Gastrocnemius medialis (tissue), 4 donors: ENCODE measurements around the gene NOC4L. TPM values are rescaled to one million over a fixed set of nuclear protein-coding genes. Genes with fewer than 3 reads are reported as not detected.
"Not testable (repeated sequence)": the region's sequence is repeated elsewhere in the genome, so short reads cannot be mapped to it uniquely, and the experiment has no call there.

Experiments
- ATAC-seq, 2 donors: fragments of 150-250 bp; one replicate each; pipeline ENCODE4 v1.9.1; 2016
- DNase-seq, 2 donors: peaks; one replicate each; pipeline ENCODE4 v3.0.0-alpha.2; 2019
- H3K27ac ChIP-seq, 4 donors: fragments of 200-600 bp; sonication (generic); 1 replicate in 1 of 4; 2 replicates in 3 of 4; pipeline ENCODE4 v1.5.1; 2016 to 2018; ENCODE audit warnings: mild to moderate bottlenecking in 2 of 4, moderate library complexity in 1 of 4
- H3K27me3 ChIP-seq, 3 donors: fragments of 200-600 bp; sonication (generic) in 2 of 3; 1 replicate in 1 of 3; 2 replicates in 2 of 3; pipeline versions ENCODE4 v1.5.1 to v1.6.0; 2016 to 2019; ENCODE audit warnings: mild to moderate bottlenecking in 1 of 3, moderate library complexity in 1 of 3
- H3K36me3 ChIP-seq, 2 donors: fragments of 200-600 bp; sonication (generic) in 1 of 2; one replicate each; pipeline ENCODE4 v1.5.1; 2017 to 2018
- H3K4me1 ChIP-seq, 2 donors: fragments of 200-600 bp; sonication (generic) in 1 of 2; one replicate each; pipeline ENCODE4 v1.5.1; 2016 to 2017; ENCODE audit warnings: mild to moderate bottlenecking in 2 of 2
- H3K4me3 ChIP-seq, 4 donors: fragments of 200-600 bp; sonication (generic) in 3 of 4; 1 replicate in 1 of 4; 2 replicates in 3 of 4; pipeline ENCODE4 v1.5.1; 2016 to 2019; ENCODE audit warnings: mild to moderate bottlenecking in 2 of 4
- H3K9me3 ChIP-seq, 3 donors: fragments of 200-600 bp; sonication (generic) in 2 of 3; 1 replicate in 1 of 3; 2 replicates in 2 of 3; pipeline ENCODE4 v1.5.1; 2016 to 2019
- POLR2A ChIP-seq, 2 donors: fragments of 450-650 bp; IDR thresholded peaks; one replicate each; pipeline ENCODE4 v1.6.1; 2017; ENCODE audit warnings: antibody characterized with exemption in 2 of 2, mild to moderate bottlenecking in 2 of 2, moderate library complexity in 2 of 2
- in situ Hi-C, 4 donors: fragments of 200-750 bp; cut with MboI; loops; one replicate each; pipeline versions ENCODE4 v1.15.0 to v1.8.0; 2017; ENCODE audit warnings: low sequenced_read_pairs in 4 of 4
- intact Hi-C: fragments of 100-400 bp; cut with DNase I; formaldehyde crosslinking; loops from one replicate; pipeline ENCODE4 v1.15.1; 2023; ENCODE audit warnings: low total_unique reads
- total RNA-seq, 4 donors: library from RNA; depleted of rRNA; stranded (reverse); fragments of >200 nt; gene quantifications; one replicate each; pipeline versions ENCODE4 v1.1.0 to v1.2.3, GENCODE V29; 2016
- TF ChIP-seq, protein P1 (sequence below), 5 experiments: fragments of 450-650 bp in 3 of 5; fragments of 200-600 bp in 2 of 5; sonication (generic) in 2 of 5; IDR thresholded peaks in 4 of 5; conservative IDR thresholded peaks in 1 of 5; 1 replicate in 4 of 5; 2 replicates in 1 of 5; pipeline ENCODE4 v1.5.1; 2016 to 2019; ENCODE audit warnings: antibody characterized with exemption in 5 of 5, mild to moderate bottlenecking in 3 of 5, moderate library complexity in 3 of 5

NOC4L gene
- total RNA-seq, 4 donors from 2014 or later: 11.1 to 24.0 (median 21.2) TPM

DNA sequence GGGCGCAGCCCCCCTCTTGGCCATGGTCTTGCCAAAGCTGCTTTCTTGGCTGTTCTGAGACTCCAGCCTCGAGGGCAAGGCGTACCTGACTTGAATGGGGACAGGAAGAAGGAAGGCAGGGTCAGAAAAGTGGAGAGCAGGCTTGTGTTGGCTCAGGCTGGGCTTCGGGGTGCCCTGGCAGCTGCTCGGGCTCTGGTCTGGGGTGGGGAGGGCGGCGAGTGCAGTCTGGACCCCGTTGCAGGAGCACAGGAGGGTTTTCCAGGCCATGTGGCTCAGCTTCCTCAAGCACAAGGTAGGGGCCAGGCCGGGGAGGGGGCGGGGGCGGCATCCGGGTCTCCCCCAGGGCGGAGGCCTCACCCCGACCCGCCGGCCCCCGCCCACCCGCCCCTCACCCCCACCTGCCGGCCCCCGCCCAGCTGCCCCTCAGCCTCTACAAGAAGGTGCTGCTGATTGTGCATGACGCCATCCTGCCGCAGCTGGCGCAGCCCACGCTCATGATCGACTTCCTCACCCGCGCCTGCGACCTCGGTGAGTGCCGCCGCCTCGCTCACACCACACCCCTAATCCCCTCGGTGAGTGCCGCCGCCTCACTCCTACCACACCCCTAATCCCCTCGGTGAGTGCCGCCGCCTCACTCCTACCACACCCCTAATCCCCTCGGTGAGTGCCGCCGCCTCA is 4.2 kb downstream of the NOC4L start:
- TF ChIP-seq POLR2A (IDR thresholded peaks at IDR 0.05): no peak
- TF ChIP-seq, protein P1, sequence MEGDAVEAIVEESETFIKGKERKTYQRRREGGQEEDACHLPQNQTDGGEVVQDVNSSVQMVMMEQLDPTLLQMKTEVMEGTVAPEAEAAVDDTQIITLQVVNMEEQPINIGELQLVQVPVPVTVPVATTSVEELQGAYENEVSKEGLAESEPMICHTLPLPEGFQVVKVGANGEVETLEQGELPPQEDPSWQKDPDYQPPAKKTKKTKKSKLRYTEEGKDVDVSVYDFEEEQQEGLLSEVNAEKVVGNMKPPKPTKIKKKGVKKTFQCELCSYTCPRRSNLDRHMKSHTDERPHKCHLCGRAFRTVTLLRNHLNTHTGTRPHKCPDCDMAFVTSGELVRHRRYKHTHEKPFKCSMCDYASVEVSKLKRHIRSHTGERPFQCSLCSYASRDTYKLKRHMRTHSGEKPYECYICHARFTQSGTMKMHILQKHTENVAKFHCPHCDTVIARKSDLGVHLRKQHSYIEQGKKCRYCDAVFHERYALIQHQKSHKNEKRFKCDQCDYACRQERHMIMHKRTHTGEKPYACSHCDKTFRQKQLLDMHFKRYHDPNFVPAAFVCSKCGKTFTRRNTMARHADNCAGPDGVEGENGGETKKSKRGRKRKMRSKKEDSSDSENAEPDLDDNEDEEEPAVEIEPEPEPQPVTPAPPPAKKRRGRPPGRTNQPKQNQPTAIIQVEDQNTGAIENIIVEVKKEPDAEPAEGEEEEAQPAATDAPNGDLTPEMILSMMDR (IDR thresholded peaks at IDR 0.05 in 4 of 5, conservative IDR thresholded peaks at IDR 0.05 in 1 of 5): no peak
- Histone ChIP-seq H3K9me3 (no peaks in the 10 kb centered on the region), H3K36me3 (peaks cover 0 to 35% of the 10 kb centered on the region in 2 donors), H3K27me3 (no peaks in the 10 kb centered on the region), H3K27ac (no peak overlapping the region), H3K4me3 (no peak overlapping the region), H3K4me1 (peaks cover 7 to 11% of the 10 kb centered on the region in 2 donors)
- no peak for ATAC-seq
- no peak for DNase-seq
- in situ Hi-C loops (no loop called here), intact Hi-C loops (loop anchor here (10.0 kb wide), 2 partner anchors 224 to 1274 kb away; partner anchors contain the start of genes PUS1 and RAN)

DNA sequence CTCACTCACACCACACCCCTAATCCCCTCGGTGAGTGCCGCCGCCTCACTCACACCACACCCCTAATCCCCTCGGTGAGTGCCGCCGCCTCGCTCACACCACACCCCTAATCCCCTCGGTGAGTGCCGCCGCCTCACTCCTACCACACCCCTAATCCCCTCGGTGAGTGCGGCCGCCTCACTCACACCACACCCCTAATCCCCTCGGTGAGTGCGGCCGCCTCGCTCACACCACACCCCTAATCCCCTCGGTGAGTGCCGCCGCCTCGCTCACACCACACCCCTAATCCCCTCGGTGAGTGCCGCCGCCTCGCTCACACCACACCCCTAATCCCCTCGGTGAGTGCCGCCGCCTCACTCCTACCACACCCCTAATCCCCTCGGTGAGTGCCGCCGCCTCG is 5.3 kb downstream of the NOC4L start:
- intact Hi-C loops: loop anchor here (10.0 kb wide), 2 partner anchors 225 to 1275 kb away; partner anchors contain the start of genes PUS1 and RAN
- in situ Hi-C loops, DNase-seq, ATAC-seq, H3K4me3 ChIP-seq, H3K9me3 ChIP-seq, H3K27ac ChIP-seq, H3K27me3 ChIP-seq: not testable (repeated sequence)
- H3K4me1 ChIP-seq: peaks cover 7 to 14% of the 10 kb centered on the region in 2 donors
- H3K36me3 ChIP-seq: peaks cover 0 to 35% of the 10 kb centered on the region in 2 donors

DNA sequence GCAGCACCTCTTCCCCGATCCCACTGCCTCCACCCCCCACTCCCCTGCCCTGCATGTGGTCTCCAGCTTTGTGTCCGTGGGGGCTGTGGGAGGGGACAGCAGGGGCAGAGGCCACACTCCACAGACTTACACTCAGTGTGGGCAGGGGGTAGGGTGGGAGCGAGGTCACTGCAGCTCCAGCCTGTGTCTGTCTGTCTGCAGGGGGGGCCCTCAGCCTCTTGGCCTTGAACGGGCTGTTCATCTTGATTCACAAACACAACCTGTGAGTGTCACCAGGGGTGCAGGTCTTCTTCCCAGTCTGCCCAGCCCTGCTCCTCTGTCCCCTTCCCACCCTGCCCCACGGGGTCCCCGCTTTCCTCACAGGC is 6.5 kb downstream of the NOC4L start:
- TF ChIP-seq, protein P1 (IDR thresholded peaks at IDR 0.05 in 4 of 5, conservative IDR thresholded peaks at IDR 0.05 in 1 of 5): no peak
- TF ChIP-seq POLR2A (IDR thresholded peaks at IDR 0.05): no peak
- H3K4me1 ChIP-seq: peaks cover 0 to 5% of the 10 kb centered on the region in 2 donors
- no peaks in the 10 kb centered on the region for H3K9me3 ChIP-seq
- no peak for ATAC-seq
- in situ Hi-C loops: no loop called here
- no peaks in the 10 kb centered on the region for H3K27me3 ChIP-seq
- peaks cover 0 to 34% of the 10 kb centered on the region in 2 donors for H3K36me3 ChIP-seq
- no peak overlapping the region for H3K27ac ChIP-seq
- intact Hi-C loops: loop anchor here (5.0 to 10.0 kb wide), 3 partner anchors 57 to 467 kb away; partner anchors contain the start of gene P2RX2
- DNase-seq: no peak
- no peak overlapping the region for H3K4me3 ChIP-seq

DNA sequence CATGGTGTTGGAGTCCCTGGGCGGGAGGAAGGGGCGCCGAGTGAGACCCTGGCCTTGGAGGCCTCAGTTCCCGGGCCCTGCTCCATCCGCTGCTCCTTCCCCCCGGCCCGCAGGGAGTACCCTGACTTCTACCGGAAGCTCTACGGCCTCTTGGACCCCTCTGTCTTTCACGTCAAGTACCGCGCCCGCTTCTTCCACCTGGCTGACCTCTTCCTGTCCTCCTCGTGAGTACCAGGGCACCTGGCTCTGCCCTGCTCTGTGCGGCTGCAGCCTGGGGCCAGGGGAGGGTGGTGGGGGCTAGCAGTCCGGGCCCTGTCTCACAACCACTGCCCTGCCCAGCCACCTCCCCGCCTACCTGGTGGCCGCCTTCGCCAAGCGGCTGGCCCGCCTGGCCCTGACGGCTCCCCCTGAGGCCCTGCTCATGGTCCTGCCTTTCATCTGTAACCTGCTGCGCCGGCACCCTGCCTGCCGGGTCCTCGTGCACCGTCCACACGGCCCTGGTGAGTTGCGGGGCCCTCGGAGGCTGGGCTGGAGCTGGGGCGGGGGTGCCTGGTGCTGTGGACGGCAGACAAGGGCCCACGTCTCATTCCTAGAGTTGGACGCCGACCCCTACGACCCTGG is 7.0 kb downstream of the NOC4L start:
- peaks cover 0 to 30% of the 10 kb centered on the region in 2 donors for H3K36me3 ChIP-seq
- peaks cover 0 to 5% of the 10 kb centered on the region in 2 donors for H3K4me1 ChIP-seq
- H3K9me3 ChIP-seq: no peaks in the 10 kb centered on the region
- ATAC-seq (no peak), DNase-seq (no peak)
- H3K27me3 ChIP-seq: no peaks in the 10 kb centered on the region
- in situ Hi-C loops (no loop called here), intact Hi-C loops (loop anchor here (5.0 to 10.0 kb wide), 3 partner anchors 56 to 466 kb away; partner anchors contain the start of gene P2RX2)
- TF ChIP-seq POLR2A (IDR thresholded peaks at IDR 0.05): no peak
- TF ChIP-seq, protein P1 (IDR thresholded peaks at IDR 0.05 in 4 of 5, conservative IDR thresholded peaks at IDR 0.05 in 1 of 5): no peak
- H3K27ac ChIP-seq: no peak overlapping the region
- H3K4me3 ChIP-seq: no peak overlapping the region

DNA sequence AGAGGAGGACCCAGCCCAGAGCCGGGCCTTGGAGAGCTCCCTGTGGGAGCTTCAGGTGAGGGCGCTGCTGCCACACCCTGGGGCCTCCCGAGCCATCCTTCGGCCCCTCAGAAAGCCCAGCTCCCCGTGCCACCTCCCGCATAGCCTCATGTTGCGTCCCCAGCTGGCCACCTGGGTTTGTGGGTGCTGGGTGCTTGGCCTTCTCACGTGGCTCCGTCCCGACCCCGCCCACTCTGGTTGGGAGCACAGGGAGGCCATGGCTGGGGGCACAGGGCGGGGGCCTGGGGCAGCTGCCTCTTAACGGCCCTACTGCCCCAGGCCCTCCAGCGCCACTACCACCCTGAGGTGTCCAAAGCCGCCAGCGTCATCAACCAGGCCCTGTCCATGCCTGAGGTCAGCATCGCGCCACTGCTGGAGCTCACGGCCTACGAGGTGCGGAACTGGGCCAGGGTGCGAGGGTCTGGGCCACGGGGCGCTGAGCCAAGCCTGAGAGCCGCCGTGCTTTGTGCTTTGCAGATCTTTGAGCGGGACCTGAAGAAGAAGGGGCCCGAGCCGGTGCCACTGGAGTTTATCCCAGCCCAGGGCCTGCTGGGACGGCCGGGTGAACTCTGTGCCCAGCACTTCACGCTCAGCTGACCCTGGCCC is 7.6 kb downstream of the NOC4L start:
- no peaks in the 10 kb centered on the region for H3K27me3 ChIP-seq
- no peaks in the 10 kb centered on the region for H3K9me3 ChIP-seq
- peaks cover 0 to 5% of the 10 kb centered on the region in 2 donors for H3K4me1 ChIP-seq
- peaks cover 0 to 26% of the 10 kb centered on the region in 2 donors for H3K36me3 ChIP-seq
- TF ChIP-seq POLR2A (IDR thresholded peaks at IDR 0.05): no peak
- TF ChIP-seq, protein P1 (IDR thresholded peaks at IDR 0.05 in 4 of 5, conservative IDR thresholded peaks at IDR 0.05 in 1 of 5): no peak
- no peak for ATAC-seq
- intact Hi-C loops: loop anchor here (5.0 to 10.0 kb wide), 3 partner anchors 55 to 465 kb away; partner anchors contain the start of gene P2RX2
- in situ Hi-C loops: no loop called here
- DNase-seq: no peak
- no peak overlapping the region for H3K27ac ChIP-seq
- no peak overlapping the region for H3K4me3 ChIP-seq
